A549 (cell line): ENCODE data around the gene UNC119B.

Experiments used
- CEBPB ChIP-seq, 2 experiments: fragments of >200 bp in 1 of 2; sonication (Bioruptor Twin) in 1 of 2; formaldehyde crosslinking in 1 of 2; IDR thresholded peaks; 2 replicates each; pipeline ENCODE4 v1.6.1; 2012 to 2016
- CHD4 ChIP-seq: fragments of 200-600 bp; sonication (generic); IDR thresholded peaks from 2 replicates; pipeline ENCODE4 v1.6.1; 2016; ENCODE audit warnings: antibody characterized with exemption, mild to moderate bottlenecking, borderline replicate concordance
- CTCF ChIP-seq: fragments of >200 bp; sonication (Bioruptor Twin); formaldehyde crosslinking; IDR thresholded peaks from 3 replicates; pipeline ENCODE4 v1.5.1; 2016
- EP300 ChIP-seq, 2 experiments: fragments of >200 bp; sonication (Bioruptor Twin); formaldehyde crosslinking; IDR thresholded peaks; 2 replicates in 1 of 2; 3 replicates in 1 of 2; pipeline ENCODE4 v1.6.1; 2016 to 2017
- KDM5A ChIP-seq: fragments of 200-600 bp; sonication (generic); IDR thresholded peaks from 2 replicates; pipeline ENCODE4 v1.6.1; 2016; ENCODE audit warnings: antibody characterized with exemption, mild to moderate bottlenecking
- MAX ChIP-seq: IDR thresholded peaks from 2 replicates; pipeline ENCODE4 v1.6.1; 2012
- NFE2L2 ChIP-seq: fragments of 150-350 bp; conservative IDR thresholded peaks from 2 replicates; pipeline ENCODE4 v1.6.1; 2014; ENCODE audit warnings: low read length
- POLR2A ChIP-seq: IDR thresholded peaks from 2 replicates; pipeline ENCODE4 v1.6.1; 2012; ENCODE audit warnings: mild to moderate bottlenecking, low read length
- RFX5 ChIP-seq: fragments of 450-650 bp; IDR thresholded peaks from 2 replicates; pipeline ENCODE4 v1.7.1; 2014; ENCODE audit warnings: antibody characterized with exemption, mild to moderate bottlenecking, moderate library complexity
- SREBF2 ChIP-seq: fragments of 450-650 bp; IDR thresholded peaks from 2 replicates; pipeline ENCODE4 v1.6.1; 2014; ENCODE audit warnings: mild to moderate bottlenecking, moderate library complexity
- TF ChIP-seq, protein P1 (sequence below): fragments of >200 bp; sonication (Bioruptor Twin); formaldehyde crosslinking; IDR thresholded peaks from 3 replicates; pipeline ENCODE4 v1.6.1; 2016
- TF ChIP-seq, protein P2 (sequence below): fragments of 250-450 bp; sonication (Bioruptor Pico); IDR thresholded peaks from 2 replicates; pipeline ENCODE4 v1.5.0; 2021; ENCODE audit warnings: mild to moderate bottlenecking, moderate library complexity, borderline replicate concordance

- TF ChIP-seq CTCF (no peak), NFE2L2 (no peak), CEBPB (IDR thresholded peaks at IDR 0.05) (no peak), MAX (no peak), CHD4 (no peak), RFX5 (no peak), KDM5A (no peak), SREBF2 (no peak), POLR2A (no peak), EP300 (IDR thresholded peaks at IDR 0.05) (no peak)
- TF ChIP-seq, protein P1, sequence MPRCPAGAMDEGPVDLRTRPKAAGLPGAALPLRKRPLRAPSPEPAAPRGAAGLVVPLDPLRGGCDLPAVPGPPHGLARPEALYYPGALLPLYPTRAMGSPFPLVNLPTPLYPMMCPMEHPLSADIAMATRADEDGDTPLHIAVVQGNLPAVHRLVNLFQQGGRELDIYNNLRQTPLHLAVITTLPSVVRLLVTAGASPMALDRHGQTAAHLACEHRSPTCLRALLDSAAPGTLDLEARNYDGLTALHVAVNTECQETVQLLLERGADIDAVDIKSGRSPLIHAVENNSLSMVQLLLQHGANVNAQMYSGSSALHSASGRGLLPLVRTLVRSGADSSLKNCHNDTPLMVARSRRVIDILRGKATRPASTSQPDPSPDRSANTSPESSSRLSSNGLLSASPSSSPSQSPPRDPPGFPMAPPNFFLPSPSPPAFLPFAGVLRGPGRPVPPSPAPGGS, result no peak
- TF ChIP-seq, protein P2, sequence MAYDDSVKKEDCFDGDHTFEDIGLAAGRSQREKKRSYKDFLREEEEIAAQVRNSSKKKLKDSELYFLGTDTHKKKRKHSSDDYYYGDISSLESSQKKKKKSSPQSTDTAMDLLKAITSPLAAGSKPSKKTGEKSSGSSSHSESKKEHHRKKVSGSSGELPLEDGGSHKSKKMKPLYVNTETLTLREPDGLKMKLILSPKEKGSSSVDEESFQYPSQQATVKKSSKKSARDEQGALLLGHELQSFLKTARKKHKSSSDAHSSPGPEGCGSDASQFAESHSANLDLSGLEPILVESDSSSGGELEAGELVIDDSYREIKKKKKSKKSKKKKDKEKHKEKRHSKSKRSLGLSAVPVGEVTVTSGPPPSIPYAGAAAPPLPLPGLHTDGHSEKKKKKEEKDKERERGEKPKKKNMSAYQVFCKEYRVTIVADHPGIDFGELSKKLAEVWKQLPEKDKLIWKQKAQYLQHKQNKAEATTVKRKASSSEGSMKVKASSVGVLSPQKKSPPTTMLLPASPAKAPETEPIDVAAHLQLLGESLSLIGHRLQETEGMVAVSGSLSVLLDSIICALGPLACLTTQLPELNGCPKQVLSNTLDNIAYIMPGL, result no peak
Observed at GRCh38 chr12:120662879-120663278, 47.4 kb upstream of the UNC119B start.
